ENCODE measurements around the gene ZNF573. TPM values are rescaled to one million over a fixed set of nuclear protein-coding genes. Genes with fewer than 3 reads are reported as not detected.

ZNF573 gene
- total and polyA plus RNA-seq, 2 of the 13 experiments (the other 11 are each of a cell fraction or from before 2014, with no cell fraction given) = 3.1 to 9.3 TPM

- TF ChIP-seq ZSCAN22 (CRISPR knock-in tag; IDR thresholded peaks at IDR 0.05) = no peak
- TF ChIP-seq SRF (IDR thresholded peaks at IDR 0.05; ENCODE audit: low read depth, low read length) = no peak
- TF ChIP-seq ISL2 (CRISPR knock-in tag; IDR thresholded peaks at IDR 0.05) = 0 out of 2 replicates have a peak, but pooled peaks have one; percentile 27
- no peak for TF ChIP-seq BRD4 (CRISPR knock-in tag; IDR thresholded peaks at IDR 0.05)
- TF ChIP-seq FOXO1 (CRISPR knock-in tag; IDR thresholded peaks at IDR 0.05) = peak; percentile 33; the same call in 1 of the 2 replicates
- no peak for TF ChIP-seq ZNF354B (CRISPR knock-in tag; IDR thresholded peaks at IDR 0.05)
- no peak for TF ChIP-seq ETV6 (CRISPR knock-in tag; conservative IDR thresholded peaks at IDR 0.05)
- TF ChIP-seq CCAR2 (optimal IDR thresholded peaks at IDR 0.05; ENCODE audit: low read depth, low read length) = no peak
- no peak for TF ChIP-seq ZBTB3 (CRISPR knock-in tag; IDR thresholded peaks at IDR 0.05; ENCODE audit: borderline replicate concordance, low read depth)
- peak; percentile 82 for TF ChIP-seq ZNF225 (CRISPR knock-in tag; IDR thresholded peaks at IDR 0.05)
- TF ChIP-seq TCF7 (IDR thresholded peaks at IDR 0.05; ENCODE audit: low read depth) = no peak
- TF ChIP-seq NFATC3 (CRISPR knock-in tag; IDR thresholded peaks at IDR 0.05) = no peak
- TF ChIP-seq ZNF691 (CRISPR knock-in tag; IDR thresholded peaks at IDR 0.05; ENCODE audit: borderline replicate concordance, low read depth) = peak; percentile 98
- TF ChIP-seq ZNF883 (CRISPR knock-in tag; IDR thresholded peaks at IDR 0.05; ENCODE audit: not compliant biosample characterization) = no peak
- no peak for TF ChIP-seq ZNF367 (CRISPR knock-in tag; IDR thresholded peaks at IDR 0.05; ENCODE audit: borderline replicate concordance)
- TF ChIP-seq PAX8 (CRISPR knock-in tag; IDR thresholded peaks at IDR 0.05; ENCODE audit: borderline replicate concordance) = no peak
- TF ChIP-seq BORCS8-MEF2B (CRISPR knock-in tag; IDR thresholded peaks at IDR 0.05) = peak; percentile 60; the same call in 1 of the 2 replicates
- peak; percentile 50; the same call in 1 of the 2 replicates for TF ChIP-seq TFDP1 (CRISPR knock-in tag; IDR thresholded peaks at IDR 0.05; ENCODE audit: borderline replicate concordance)
- TF ChIP-seq ARID2 (CRISPR knock-in tag; IDR thresholded peaks at IDR 0.05; ENCODE audit: borderline replicate concordance) = no peak
- TF ChIP-seq ZNF383 (CRISPR knock-in tag; IDR thresholded peaks at IDR 0.05; ENCODE audit: borderline replicate concordance) = no peak
- TF ChIP-seq ZNF577 (CRISPR knock-in tag; IDR thresholded peaks at IDR 0.05; ENCODE audit: borderline replicate concordance, low read depth) = no peak
- TF ChIP-seq YEATS2 (CRISPR knock-in tag; IDR thresholded peaks at IDR 0.05; ENCODE audit: borderline replicate concordance) = peak; percentile 80; the same call in 1 of the 2 replicates
Observed at GRCh38 chr19:37691881-37692504, 87.4 kb downstream of the ZNF573 start (continued).

Measured in HepG2 (cell line).